GM19193 (cell line): ENCODE data around the gene DTX2.
"Not testable (repeated sequence)": the region's sequence is repeated elsewhere in the genome, so short reads cannot be mapped to it uniquely, and the experiment has no call there.

Experiments
- POLR2A ChIP-seq: IDR thresholded peaks from 4 replicates; pipeline ENCODE4 v1.6.1; 2011; ENCODE audit not compliant: insufficient read depth, insufficient read length; ENCODE audit errors: extremely low read depth

The DTX2 gene

GRCh38 chr7:76507723-76508406, 46.4 kb downstream of the DTX2 start:
- no peak for TF ChIP-seq POLR2A

GRCh38 chr7:76509931-76510877, 48.7 kb downstream of the DTX2 start, which contains the start of gene UPK3B:
Gene UPK3B, plus strand, starts transcription at chr7:76510552. Its CDS starts 101 bp downstream, at chr7:76510653.
- no peak for TF ChIP-seq POLR2A

- no peak for TF ChIP-seq POLR2A
Measured at GRCh38 chr7:76512941-76513816, 51.7 kb downstream of the DTX2 start.

GRCh38 chr7:76513817-76514799, 52.6 kb downstream of the DTX2 start:
- no peak for TF ChIP-seq POLR2A

- no peak for TF ChIP-seq POLR2A
Measured at GRCh38 chr7:76514926-76515771, 53.6 kb downstream of the DTX2 start.

- TF ChIP-seq POLR2A, result no peak
Measured at GRCh38 chr7:76515999-76516443, 54.5 kb downstream of the DTX2 start.

- TF ChIP-seq POLR2A, result not testable (repeated sequence)
Measured at GRCh38 chr7:76543197-76543596, 81.7 kb downstream of the DTX2 start, which contains the start of gene SPDYE16. Gene SPDYE16, minus strand, starts transcription at chr7:76543297. Its CDS starts 1,838 bp downstream, at chr7:76541459.

GRCh38 chr7:76549025-76549854, 87.7 kb downstream of the DTX2 start:
- peak; percentile 76 for TF ChIP-seq POLR2A
